Endothelial cell of umbilical vein (primary cell): ENCODE measurements around the gene MYO16.

Experiments
- POLR2A ChIP-seq: IDR thresholded peaks from 2 replicates; pipeline ENCODE4 v1.6.1; 2012; ENCODE audit warnings: low read depth, mild to moderate bottlenecking, control low read depth, low read length
- POLR2AphosphoS5 ChIP-seq: IDR thresholded peaks from 2 replicates; pipeline ENCODE4 v1.6.1; 2012; ENCODE audit warnings: low read depth, mild to moderate bottlenecking, control low read depth, low read length, moderate library complexity; ENCODE audit not compliant: insufficient read depth
- TF ChIP-seq, protein P1 (sequence below): IDR thresholded peaks from 2 replicates; pipeline ENCODE4 v1.6.1; 2011; ENCODE audit not compliant: insufficient read depth, insufficient read length

DNA sequence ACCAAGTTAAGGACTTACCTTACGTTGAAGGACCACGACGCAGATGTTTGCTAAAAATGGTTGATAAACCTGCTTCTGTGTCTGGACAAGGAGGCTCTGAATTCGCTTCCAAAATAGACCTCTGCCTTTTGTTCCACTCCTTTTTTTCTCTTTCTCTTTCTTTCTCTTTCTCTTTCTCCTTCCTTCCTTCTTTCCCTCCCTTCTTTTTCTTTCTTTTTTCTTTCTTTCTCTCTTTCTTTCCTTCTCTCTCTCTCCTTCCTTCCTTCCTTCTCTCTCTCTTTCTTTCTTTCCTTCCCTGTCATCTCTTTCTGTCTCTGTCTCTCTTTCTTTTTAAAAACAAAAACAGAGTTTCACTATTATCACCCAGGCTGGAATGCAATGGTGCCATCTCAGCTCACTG is 290.7 kb downstream of the MYO16 start:
- TF ChIP-seq POLR2AphosphoS5 (no peak), POLR2A (no peak)
- TF ChIP-seq, protein P1, sequence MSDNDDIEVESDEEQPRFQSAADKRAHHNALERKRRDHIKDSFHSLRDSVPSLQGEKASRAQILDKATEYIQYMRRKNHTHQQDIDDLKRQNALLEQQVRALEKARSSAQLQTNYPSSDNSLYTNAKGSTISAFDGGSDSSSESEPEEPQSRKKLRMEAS, result no peak
